HCT116 (cell line): ENCODE results near the gene CELF4. TPM values are rescaled to one million over a fixed set of nuclear protein-coding genes. Genes with fewer than 3 reads are reported as not detected.

Source experiments
- ATAC-seq: fragments of 200-7000 bp; cut with Tn5 transposase; 2 replicates; pipeline ENCODE4 v1.9.1; 2020; ENCODE audit warnings: mild to moderate bottlenecking, moderate library complexity
- BruUV-seq: library from RNA; stranded (reverse); fragments of 400-500 nt; replicated peaks from 2 replicates; lab custom pipeline; 2021; lab: Mats Ljungman, UMichigan
- CTCF ChIA-PET: fragments of 300-600 bp; sonication (Branson Sonifier 250); formaldehyde crosslinking; loops from one replicate; lab custom pipeline; 2021; ENCODE audit warnings: antibody characterized with exemption; lab: Charles Lee
- POLR2A ChIA-PET: fragments of 300-600, 350-600 bp; sonication (Branson Sonifier 250); formaldehyde crosslinking; loops from one replicate; lab custom pipeline; 2021; ENCODE audit warnings: antibody characterized with exemption; lab: Charles Lee
- RAD21 ChIA-PET, 2 experiments: fragments of 300-600 bp; sonication (Branson Sonifier 250); formaldehyde crosslinking; loops; one replicate each; lab custom pipeline; 2023; ENCODE audit warnings: low total read pairs in 2 of 2; ENCODE audit not compliant: uncharacterized antibody in 2 of 2, unreplicated experiment in 2 of 2, low non-redundant PET in 1 of 2; lab: Charles Lee
- DNase-seq: peaks from one replicate; pipeline ENCODE4 v3.0.0-alpha.2; 2010; ENCODE audit warnings: low read depth, low spot score
- H2AFZ ChIP-seq: fragments of 200-600 bp; shearing (Covaris generic), sonication (generic); 2 replicates; pipeline ENCODE4 v1.6.1; 2017; ENCODE audit warnings: low read depth, mixed run types, mixed read lengths, antibody characterized with exemption, low read length; ENCODE audit not compliant: poor library complexity, severe bottlenecking
- H3K27ac ChIP-seq: 2 replicates; pipeline ENCODE4 v1.5.1; 2012; ENCODE audit warnings: low read depth, low read length
- H3K27me3 ChIP-seq: fragments of 200-600 bp; sonication (generic); 2 replicates; pipeline ENCODE4 v1.6.1; 2016; ENCODE audit warnings: mixed run types, low read length, mixed read lengths; ENCODE audit not compliant: insufficient read depth
- H3K36me3 ChIP-seq, 2 experiments: fragments of 200-500 bp in 1 of 2; fragments of 200-600 bp in 1 of 2; sonication (Bioruptor generic) in 1 of 2; sonication (generic) in 1 of 2; 2 replicates each; pipeline versions ENCODE4 v1.5.1 to v1.6.1; 2014 to 2016; ENCODE audit warnings: low read length in 2 of 2, inconsistent platforms in 1 of 2, mixed read lengths in 1 of 2, mixed run types in 1 of 2; ENCODE audit not compliant: insufficient read depth in 2 of 2, control insufficient read depth in 1 of 2
- H3K4me1 ChIP-seq, 2 experiments: fragments of 200-600 bp in 1 of 2; sonication (generic) in 1 of 2; 2 replicates each; pipeline versions ENCODE4 v1.5.1 to v1.6.1; 2012 to 2017; ENCODE audit warnings: low read length in 2 of 2, inconsistent platforms in 1 of 2, mild to moderate bottlenecking in 1 of 2, mixed read lengths in 1 of 2, mixed run types in 1 of 2, moderate library complexity in 1 of 2; ENCODE audit not compliant: insufficient read depth in 2 of 2, control insufficient read depth in 1 of 2
- H3K4me2 ChIP-seq: fragments of 200-600 bp; sonication (generic); 2 replicates; pipeline ENCODE4 v1.6.1; 2017; ENCODE audit warnings: mixed run types, low read length, mixed read lengths
- H3K4me3 ChIP-seq, 2 experiments: fragments of 200-600 bp in 1 of 2; sonication (generic) in 1 of 2; replicated peaks in 1 of 2; 2 replicates each; pipeline ENCODE4 v1.5.1; 2011 to 2016; ENCODE audit warnings: low read length in 2 of 2, control low read depth in 1 of 2, low read depth in 1 of 2, mild to moderate bottlenecking in 1 of 2, mixed read lengths in 1 of 2, mixed run types in 1 of 2
- H3K79me2 ChIP-seq: fragments of 200-600 bp; sonication (generic); 2 replicates; pipeline ENCODE4 v1.6.1; 2017; ENCODE audit warnings: mild to moderate bottlenecking, mixed run types, low read length, moderate library complexity, mixed read lengths; ENCODE audit not compliant: insufficient read depth
- H3K9ac ChIP-seq: fragments of 200-600 bp; sonication (generic); 2 replicates; pipeline ENCODE4 v1.6.1; 2016; ENCODE audit warnings: low read length, mixed read lengths
- H3K9me2 ChIP-seq: fragments of 200-600 bp; sonication (generic), shearing (Covaris generic); 2 replicates; pipeline ENCODE4 v1.6.1; 2017; ENCODE audit warnings: mixed run types, mild to moderate bottlenecking, moderate library complexity; ENCODE audit not compliant: insufficient read depth
- H3K9me3 ChIP-seq, 2 experiments: fragments of 200-500 bp in 1 of 2; fragments of 200-600 bp in 1 of 2; sonication (Bioruptor generic) in 1 of 2; sonication (generic) in 1 of 2; 2 replicates each; pipeline ENCODE4 v1.6.1; 2014 to 2017; ENCODE audit warnings: low read length in 2 of 2, mixed read lengths in 2 of 2, inconsistent platforms in 1 of 2, low read depth in 1 of 2, mild to moderate bottlenecking in 1 of 2, mixed run types in 1 of 2, moderate library complexity in 1 of 2; ENCODE audit not compliant: control insufficient read depth in 1 of 2, insufficient read depth in 1 of 2
- H4K20me1 ChIP-seq: fragments of 200-600 bp; sonication (generic), shearing (Covaris generic); 2 replicates; pipeline ENCODE4 v1.6.1; 2017; ENCODE audit warnings: mixed run types, mild to moderate bottlenecking, moderate library complexity; ENCODE audit not compliant: insufficient read depth
- CBX3 ChIP-seq: IDR thresholded peaks from 2 replicates; pipeline ENCODE4 v1.6.1; 2012; ENCODE audit warnings: low read depth
- CTCF ChIP-seq, 3 experiments: fragments of 200-600 bp in 1 of 3; sonication (generic) in 1 of 3; IDR thresholded peaks in 2 of 3; conservative IDR thresholded peaks in 1 of 3; 2 replicates each; pipeline ENCODE4 v1.5.1; 2012 to 2017; ENCODE audit warnings: low read depth in 2 of 3, low read length in 2 of 3, antibody characterized with exemption in 1 of 3, borderline replicate concordance in 1 of 3, control low read depth in 1 of 3, mild to moderate bottlenecking in 1 of 3, mixed read lengths in 1 of 3, mixed run types in 1 of 3, moderate library complexity in 1 of 3; ENCODE audit not compliant: insufficient read depth in 1 of 3
- ELF1 ChIP-seq: IDR thresholded peaks from 2 replicates; pipeline ENCODE4 v1.6.1; 2012; ENCODE audit warnings: low read depth, borderline replicate concordance
- EZH2 ChIP-seq: fragments of 200-600 bp; sonication (generic); IDR thresholded peaks from 2 replicates; pipeline ENCODE4 v1.6.1; 2017; ENCODE audit warnings: antibody characterized with exemption, mixed run types
- FOSL1 ChIP-seq: IDR thresholded peaks from 2 replicates; pipeline ENCODE4 v1.6.1; 2012; ENCODE audit warnings: low read depth
- RAD21 ChIP-seq: IDR thresholded peaks from 2 replicates; pipeline ENCODE4 v1.6.1; 2012; ENCODE audit warnings: low read depth, mild to moderate bottlenecking
- REST ChIP-seq: IDR thresholded peaks from 2 replicates; pipeline ENCODE4 v1.6.1; 2012; ENCODE audit warnings: low read depth
- SP1 ChIP-seq: IDR thresholded peaks from 2 replicates; pipeline ENCODE4 v1.6.1; 2012; ENCODE audit warnings: low read depth
- SRF ChIP-seq: IDR thresholded peaks from 2 replicates; pipeline ENCODE4 v1.6.1; 2012; ENCODE audit warnings: low read depth
- TCF7L2 ChIP-seq: IDR thresholded peaks from 2 replicates; pipeline ENCODE4 v1.7.0; 2011; ENCODE audit warnings: borderline replicate concordance, inconsistent platforms; ENCODE audit not compliant: insufficient read depth, insufficient read length; ENCODE audit errors: extremely low read depth
- YY1 ChIP-seq: IDR thresholded peaks from 2 replicates; pipeline ENCODE4 v1.6.1; 2011; ENCODE audit warnings: low read length, low read depth, moderate library complexity, mild to moderate bottlenecking; ENCODE audit not compliant: insufficient replicate concordance; ENCODE audit errors: extremely low read depth
- ZBTB33 ChIP-seq: IDR thresholded peaks from 2 replicates; pipeline ENCODE4 v1.6.1; 2011; ENCODE audit warnings: mild to moderate bottlenecking, low read length, moderate library complexity; ENCODE audit not compliant: insufficient replicate concordance; ENCODE audit errors: extremely low read depth
- ZFX ChIP-seq: fragments of 450-650 bp; IDR thresholded peaks from 2 replicates; pipeline ENCODE4 v1.6.1; 2017
- ZNF274 ChIP-seq: fragments of 200-500 bp; sonication (Bioruptor generic); IDR thresholded peaks from 2 replicates; pipeline ENCODE4 v1.6.1; 2014; ENCODE audit warnings: mild to moderate bottlenecking, low read depth, low read length, inconsistent platforms
- intact Hi-C: fragments of 100-400 bp; cut with micrococcal nuclease; formaldehyde crosslinking; loops from 2 replicates; pipeline ENCODE4 v1.10.0; 2022
- total RNA-seq: library from RNA; stranded (reverse); gene quantifications from one replicate; pipeline ENCODE4 v1.2.1, GENCODE V29; 2021; ENCODE audit not compliant: unreplicated experiment

Gene CELF4
- total RNA-seq, 1 experiment from 2014 or later: not detected

GRCh38 chr18:37264956-37265355 is 300.6 kb downstream of the CELF4 start:
- no peaks in the 10 kb centered on the region for H3K79me2 ChIP-seq
- H3K4me3 ChIP-seq: no peak overlapping the region
- no peak overlapping the region for H2AFZ ChIP-seq
- H3K4me2 ChIP-seq: no peak overlapping the region
- DNase-seq (no peak), ATAC-seq (no peak)
- H3K9ac ChIP-seq: no peak overlapping the region
- ChIA-PET RAD21 (no interaction called here), POLR2A (no interaction called here), CTCF (no interaction called here)
- H3K27ac ChIP-seq: no peak overlapping the region
- no peaks in the 10 kb centered on the region for H3K9me2 ChIP-seq
- no TSS peak for BruUV-seq
- no peaks in the 10 kb centered on the region for H3K4me1 ChIP-seq
- no peaks in the 10 kb centered on the region for H3K36me3 ChIP-seq
- intact Hi-C loops: no loop called here
- no peaks in the 10 kb centered on the region for H4K20me1 ChIP-seq
- peaks cover 11% of the 10 kb centered on the region; the same call in 1 of the 2 replicates for H3K27me3 ChIP-seq
- TF ChIP-seq ZNF274 (no peak), RAD21 (no peak), ZFX (no peak), SRF (no peak), ZBTB33 (no peak), SP1 (no peak), CTCF (IDR thresholded peaks at IDR 0.05 in 2 of 3, conservative IDR thresholded peaks at IDR 0.05 in 1 of 3; ENCODE audit: borderline replicate concordance in 1 of 3, insufficient read depth in 1 of 3, low read depth in 2 of 3, low read length in 2 of 3) (no peak), CBX3 (no peak), FOSL1 (no peak), ELF1 (no peak), EZH2 (no peak), REST (no peak), YY1 (no peak), TCF7L2 (no peak)
- no peaks in the 10 kb centered on the region for H3K9me3 ChIP-seq
